Esophagus muscularis mucosa (tissue), 4 donors: ENCODE results near the gene KRT15. TPM values are rescaled to one million over a fixed set of nuclear protein-coding genes. Genes with fewer than 3 reads are reported as not detected.

Source experiments
- DNase-seq: peaks from one replicate; pipeline ENCODE4 v3.0.0-alpha.2; 2017; ENCODE audit errors: extremely low spot score
- H3K27ac ChIP-seq, 4 donors: fragments of 200-600 bp; sonication (generic); replicated peaks in 1 of 4; 1 replicate in 3 of 4; 2 replicates in 1 of 4; pipeline ENCODE4 v1.5.1; 2016 to 2019; ENCODE audit warnings: mild to moderate bottlenecking in 1 of 4
- H3K27me3 ChIP-seq, 4 donors: fragments of 200-600 bp; sonication (generic); one replicate each; pipeline versions ENCODE4 v1.5.1 to v1.6.0; 2016 to 2019
- H3K36me3 ChIP-seq, 4 donors: fragments of 200-600 bp; sonication (generic); one replicate each; pipeline ENCODE4 v1.5.1; 2016 to 2019
- H3K4me1 ChIP-seq, 4 donors: fragments of 200-600 bp; sonication (generic); one replicate each; pipeline ENCODE4 v1.5.1; 2016 to 2019
- H3K4me3 ChIP-seq, 4 donors: fragments of 200-600 bp; sonication (generic); 1 replicate in 2 of 4; 2 replicates in 2 of 4; pipeline ENCODE4 v1.5.1; 2016 to 2019; ENCODE audit warnings: mild to moderate bottlenecking in 4 of 4, moderate library complexity in 1 of 4
- H3K9me3 ChIP-seq, 4 donors: fragments of 200-600 bp; sonication (generic); 1 replicate in 3 of 4; 2 replicates in 1 of 4; pipeline ENCODE4 v1.5.1; 2016 to 2019
- EP300 ChIP-seq: sonication (generic); formaldehyde crosslinking; IDR thresholded peaks from one replicate; pipeline ENCODE4 v1.6.1; 2017; ENCODE audit warnings: antibody characterized with exemption
- POLR2A ChIP-seq: fragments of 450-650 bp; IDR thresholded peaks from one replicate; pipeline ENCODE4 v1.6.1; 2017; ENCODE audit warnings: antibody characterized with exemption, moderate library complexity, mild to moderate bottlenecking, low read depth
- POLR2AphosphoS5 ChIP-seq, 2 donors: sonication (generic); formaldehyde crosslinking; IDR thresholded peaks; one replicate each; pipeline ENCODE4 v1.6.1; 2017; ENCODE audit warnings: antibody characterized with exemption in 2 of 2
- whole genome bisulfite sequencing: methylation state at CpG from one replicate; pipeline ENCODE4 v1.1.5; 2018; 5-methylcytosine and 5-hydroxymethylcytosine counted together
- intact Hi-C: fragments of 100-400 bp; cut with DNase I; formaldehyde crosslinking; loops from one replicate; pipeline ENCODE4 v1.15.1; 2023
- total RNA-seq, 4 donors: library from RNA; depleted of rRNA; stranded (reverse); fragments of >200 nt; gene quantifications; one replicate each; pipeline versions ENCODE4 v1.1.0 to v1.2.1, GENCODE V29; 2016
- TF ChIP-seq, protein P1 (sequence below), 3 experiments: fragments of 200-600 bp in 2 of 3; fragments of 450-650 bp in 1 of 3; sonication (generic) in 2 of 3; IDR thresholded peaks; one replicate each; pipeline ENCODE4 v1.5.1; 2017 to 2019; ENCODE audit warnings: antibody characterized with exemption in 3 of 3, mild to moderate bottlenecking in 2 of 3, moderate library complexity in 1 of 3

KRT15 gene
- total RNA-seq, 4 donors from 2014 or later: 3.3 TPM; not detected in 3

DNA sequence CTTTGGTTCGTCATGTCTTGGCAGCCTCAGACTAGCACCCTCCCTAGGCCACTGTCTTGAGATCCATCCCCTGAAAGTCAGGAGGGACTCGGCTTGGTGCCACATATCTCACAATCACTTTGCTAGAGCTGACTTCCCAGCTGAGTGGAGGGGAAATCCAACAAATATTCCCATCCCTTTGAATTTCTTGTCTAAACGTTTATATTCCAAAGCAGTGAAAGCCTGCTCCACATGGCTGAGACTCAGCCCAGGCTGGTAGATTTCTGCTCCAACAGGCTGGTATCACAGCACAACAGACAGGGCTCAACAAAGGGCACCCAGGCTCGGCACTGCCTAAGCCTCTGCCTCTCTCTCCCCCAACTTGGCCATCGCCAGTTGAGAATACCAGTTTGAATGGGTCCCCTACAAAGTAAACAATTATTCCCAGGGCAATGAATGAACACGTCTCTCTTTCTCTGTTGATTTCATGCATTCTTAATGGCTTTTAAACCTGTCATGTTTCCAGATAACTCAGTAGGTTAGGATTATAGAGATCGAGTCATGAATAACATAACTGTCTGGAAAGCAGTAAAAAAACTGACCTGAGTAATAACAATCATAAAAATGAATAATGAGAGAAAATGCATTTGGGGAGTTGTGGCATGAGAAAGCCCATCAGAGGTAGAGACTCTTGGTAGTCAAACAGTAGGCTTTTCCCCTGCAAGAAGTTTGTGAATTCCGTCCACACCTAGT is 14.3 kb downstream of the KRT15 start:
- no peak for TF ChIP-seq POLR2AphosphoS5 (IDR thresholded peaks at IDR 0.05)
- no peak for TF ChIP-seq POLR2A
- no peak for TF ChIP-seq EP300
- TF ChIP-seq, protein P1, sequence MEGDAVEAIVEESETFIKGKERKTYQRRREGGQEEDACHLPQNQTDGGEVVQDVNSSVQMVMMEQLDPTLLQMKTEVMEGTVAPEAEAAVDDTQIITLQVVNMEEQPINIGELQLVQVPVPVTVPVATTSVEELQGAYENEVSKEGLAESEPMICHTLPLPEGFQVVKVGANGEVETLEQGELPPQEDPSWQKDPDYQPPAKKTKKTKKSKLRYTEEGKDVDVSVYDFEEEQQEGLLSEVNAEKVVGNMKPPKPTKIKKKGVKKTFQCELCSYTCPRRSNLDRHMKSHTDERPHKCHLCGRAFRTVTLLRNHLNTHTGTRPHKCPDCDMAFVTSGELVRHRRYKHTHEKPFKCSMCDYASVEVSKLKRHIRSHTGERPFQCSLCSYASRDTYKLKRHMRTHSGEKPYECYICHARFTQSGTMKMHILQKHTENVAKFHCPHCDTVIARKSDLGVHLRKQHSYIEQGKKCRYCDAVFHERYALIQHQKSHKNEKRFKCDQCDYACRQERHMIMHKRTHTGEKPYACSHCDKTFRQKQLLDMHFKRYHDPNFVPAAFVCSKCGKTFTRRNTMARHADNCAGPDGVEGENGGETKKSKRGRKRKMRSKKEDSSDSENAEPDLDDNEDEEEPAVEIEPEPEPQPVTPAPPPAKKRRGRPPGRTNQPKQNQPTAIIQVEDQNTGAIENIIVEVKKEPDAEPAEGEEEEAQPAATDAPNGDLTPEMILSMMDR (IDR thresholded peaks at IDR 0.05): no peak
- 36% methylated on average over 7 of the region's 8 CpGs for WGBS

DNA sequence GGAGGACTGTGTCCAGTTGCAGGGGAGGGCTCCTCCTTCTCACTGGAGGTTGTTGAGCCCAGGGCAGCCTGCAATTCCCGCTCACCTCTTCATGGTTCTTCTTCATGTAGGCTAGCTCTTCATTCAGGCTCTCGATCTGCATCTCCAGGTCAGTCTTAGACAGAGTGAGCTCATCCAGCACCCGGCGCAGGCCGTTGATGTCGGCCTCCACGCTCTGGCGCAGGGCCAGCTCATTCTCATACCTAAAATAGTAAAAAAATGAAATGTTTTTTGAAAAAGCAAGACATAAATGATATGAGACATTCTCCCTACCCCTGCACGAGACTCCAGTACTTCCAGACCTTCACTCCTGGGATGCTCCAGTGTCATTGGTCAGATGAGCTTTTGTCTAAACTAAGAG is 15.5 kb downstream of the KRT15 start:
- H3K36me3 ChIP-seq: no peaks in the 10 kb centered on the region
- intact Hi-C loops: no loop called here
- H3K4me1 ChIP-seq: peaks cover 0 to 20% (median 11%) of the 10 kb centered on the region in 4 donors
- no peak for DNase-seq
- no peaks in the 10 kb centered on the region for H3K9me3 ChIP-seq
- H3K4me3 ChIP-seq: no peak overlapping the region
- 78% methylated on average over 9 of the region's 9 CpGs for WGBS
- no peak for TF ChIP-seq POLR2AphosphoS5 (IDR thresholded peaks at IDR 0.05)
- no peak for TF ChIP-seq POLR2A
- TF ChIP-seq, protein P1 (IDR thresholded peaks at IDR 0.05): no peak
- TF ChIP-seq EP300: no peak
- H3K27me3 ChIP-seq: no peaks in the 10 kb centered on the region
- H3K27ac ChIP-seq: no peak overlapping the region

More for the DNA sequence above, 14.3 kb downstream of the KRT15 start:
- no peaks in the 10 kb centered on the region for H3K9me3 ChIP-seq
- peaks cover 0 to 20% (median 11%) of the 10 kb centered on the region in 4 donors for H3K4me1 ChIP-seq
- H3K27ac ChIP-seq: no peak overlapping the region
- intact Hi-C loops: no loop called here
- no peaks in the 10 kb centered on the region for H3K27me3 ChIP-seq
- no peak overlapping the region for H3K4me3 ChIP-seq
- DNase-seq: no peak
- H3K36me3 ChIP-seq: no peaks in the 10 kb centered on the region

DNA sequence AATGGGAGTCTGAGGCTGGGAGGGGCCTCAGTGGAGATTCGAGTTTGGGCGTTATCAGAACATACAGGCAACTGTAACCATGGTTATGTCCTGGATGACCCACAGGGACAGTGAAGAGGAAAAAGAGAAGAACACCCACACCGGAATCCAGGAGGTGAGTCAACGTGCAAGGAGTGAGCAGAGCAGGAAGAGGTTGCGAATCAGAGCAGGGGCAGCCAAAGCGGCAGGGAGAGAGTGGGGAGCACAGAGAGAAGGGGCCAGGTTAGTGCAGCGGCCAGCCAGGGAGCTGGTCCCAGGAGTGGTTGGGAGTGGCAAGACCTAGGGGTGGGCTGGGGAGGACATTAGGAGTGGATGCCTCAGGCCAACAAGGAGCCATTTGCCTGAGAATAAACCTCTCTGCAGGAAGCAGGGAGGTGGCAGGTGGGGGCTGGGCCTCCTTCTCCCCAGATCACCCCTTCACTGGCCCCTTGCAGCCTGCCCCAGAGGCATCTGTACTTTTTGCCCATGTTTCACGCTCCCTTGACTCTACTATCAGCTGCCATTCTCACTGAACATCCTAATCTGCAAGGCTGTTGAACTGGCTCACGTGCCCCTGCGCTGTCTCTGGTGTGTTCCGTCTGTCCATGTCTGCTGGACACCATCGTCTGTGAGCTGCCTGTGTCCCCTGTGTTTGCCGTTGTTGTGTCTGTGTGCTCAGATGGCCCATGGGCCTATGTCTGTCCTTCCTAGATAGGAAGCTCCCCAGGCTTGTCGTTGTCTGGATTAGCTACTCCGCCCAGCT is 18.4 kb downstream of the KRT15 start:
- H3K4me1 ChIP-seq: peaks cover 0 to 29% (median 11%) of the 10 kb centered on the region in 4 donors
- no peaks in the 10 kb centered on the region for H3K36me3 ChIP-seq
- H3K27me3 ChIP-seq: peaks cover 0 to 4% (median 0%) of the 10 kb centered on the region in 4 donors
- no peak for TF ChIP-seq EP300
- TF ChIP-seq POLR2AphosphoS5 (IDR thresholded peaks at IDR 0.05): no peak
- TF ChIP-seq POLR2A: no peak
- TF ChIP-seq, protein P1 (IDR thresholded peaks at IDR 0.05): no peak
- H3K27ac ChIP-seq: no peak overlapping the region
- no peak for DNase-seq
- WGBS: 76% methylated on average over 13 of the region's 15 CpGs
- H3K9me3 ChIP-seq: no peaks in the 10 kb centered on the region
- intact Hi-C loops: no loop called here
- H3K4me3 ChIP-seq: no peak overlapping the region

DNA sequence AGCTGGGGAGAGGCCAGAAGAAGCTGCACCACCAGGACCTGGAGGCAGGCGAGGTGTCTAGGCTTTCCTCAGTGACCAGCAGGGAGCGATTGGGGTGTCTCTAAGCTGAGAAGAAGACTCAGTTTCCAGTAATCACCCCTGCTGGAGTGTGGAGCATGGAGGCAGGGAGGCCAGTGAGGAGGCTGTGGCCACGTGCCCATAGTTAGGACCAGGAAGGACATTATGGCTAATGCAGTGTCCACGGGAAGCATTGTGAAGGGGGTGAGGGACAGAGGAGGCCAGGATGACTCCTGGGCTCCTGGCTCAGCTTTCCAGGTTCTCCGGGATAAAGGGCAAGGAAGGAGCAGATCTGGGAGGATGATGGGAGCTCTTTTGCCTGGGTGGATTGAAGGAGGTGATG is 19.0 kb downstream of the KRT15 start:
- no peak overlapping the region for H3K4me3 ChIP-seq
- DNase-seq: no peak
- TF ChIP-seq POLR2A: no peak
- no peak for TF ChIP-seq POLR2AphosphoS5 (IDR thresholded peaks at IDR 0.05)
- TF ChIP-seq EP300: no peak
- TF ChIP-seq, protein P1 (IDR thresholded peaks at IDR 0.05): no peak
- peaks cover 0 to 25% (median 10%) of the 10 kb centered on the region in 4 donors for H3K4me1 ChIP-seq
- intact Hi-C loops: no loop called here
- no peaks in the 10 kb centered on the region for H3K36me3 ChIP-seq
- H3K27ac ChIP-seq: no peak overlapping the region
- H3K9me3 ChIP-seq: no peaks in the 10 kb centered on the region
- H3K27me3 ChIP-seq: peaks cover 0 to 4% (median 0%) of the 10 kb centered on the region in 4 donors
- 91% methylated on average over 5 of the region's 5 CpGs for WGBS
